Naive thymus-derived CD4-positive, alpha-beta T cell (primary cell): ENCODE results near the gene DPY19L3. TPM values are rescaled to one million over a fixed set of nuclear protein-coding genes. Genes with fewer than 3 reads are reported as not detected.

Source experiments
- polyA plus RNA-seq, 2 donors: library from polyadenylated mRNA; unstranded; fragments of 300-500 nt; fragmentation: Illumina TruSeq; gene quantifications; one replicate each; pipeline ENCODE4 v1.2.3, GENCODE V29; 2021
- total RNA-seq, 6 experiments: library from RNA in 5 of 6; stranded (reverse) in 5 of 6; gene quantifications; 1 replicate in 5 of 6; 2 replicates in 1 of 6; pipeline ENCODE4 v1.2.3 and lab custom pipeline; 2021 to 2026

DPY19L3 gene
- total and polyA plus RNA-seq, 7 experiments from 2014 or later = 3.2 to 19.3 (median 11.9) TPM

Other genes starting within 250 kb of the DPY19L3 start
- gene ZNF507, start 60.2 kb upstream of the DPY19L3 start, total RNA-seq = 10 to 100 TPM; 21.6 to 46.3 (median 36.4) TPM
- gene ZNF507, start 60.2 kb upstream of the DPY19L3 start, polyA plus RNA-seq = 10 to 100 TPM; 11.2 to 11.4 TPM
- 10 to 100 TPM; 19.5 to 98.0 (median 51.2) TPM for gene PDCD5, start 175.4 kb downstream of the DPY19L3 start, total RNA-seq
- gene PDCD5, start 175.4 kb downstream of the DPY19L3 start, polyA plus RNA-seq = 100 to 1,000 TPM in 1 of 2 donors, 10 to 100 TPM in 1; 82.1 to 101 TPM